Suprapubic skin (tissue), 4 donors: Measurements from ENCODE around the gene TTC39A. TPM values are rescaled to one million over a fixed set of nuclear protein-coding genes. Genes with fewer than 3 reads are reported as not detected.
A peak's percentile ranks its signal among the peaks of the same experiment; 100 is the strongest.

ENCODE experiments used
- DNase-seq, 2 donors: peaks; one replicate each; pipeline ENCODE4 v3.0.0-alpha.2; 2019; ENCODE audit warnings: low spot score in 2 of 2
- H3K27ac ChIP-seq: fragments of 200-600 bp; sonication (generic); one replicate; pipeline ENCODE4 v1.5.1; 2019
- H3K27me3 ChIP-seq: fragments of 200-600 bp; sonication (generic); one replicate; pipeline ENCODE4 v1.5.1; 2019
- H3K36me3 ChIP-seq: fragments of 200-600 bp; sonication (generic); one replicate; pipeline ENCODE4 v1.5.1; 2019
- H3K4me1 ChIP-seq: fragments of 200-600 bp; sonication (generic); one replicate; pipeline ENCODE4 v1.5.1; 2019
- H3K4me3 ChIP-seq: fragments of 200-600 bp; sonication (generic); one replicate; pipeline ENCODE4 v1.5.1; 2019; ENCODE audit warnings: mild to moderate bottlenecking
- H3K9me3 ChIP-seq: fragments of 200-600 bp; sonication (generic); one replicate; pipeline ENCODE4 v1.5.1; 2019
- EP300 ChIP-seq: sonication (generic); formaldehyde crosslinking; IDR thresholded peaks from one replicate; pipeline ENCODE4 v1.6.1; 2017; ENCODE audit warnings: antibody characterized with exemption
- POLR2A ChIP-seq, 2 donors: fragments of 450-650 bp; IDR thresholded peaks; one replicate each; pipeline ENCODE4 v1.6.1; 2017; ENCODE audit warnings: antibody characterized with exemption in 2 of 2, mild to moderate bottlenecking in 2 of 2, moderate library complexity in 2 of 2
- POLR2AphosphoS5 ChIP-seq, 3 donors: sonication (generic); formaldehyde crosslinking; IDR thresholded peaks; one replicate each; pipeline ENCODE4 v1.6.1; 2017; ENCODE audit warnings: antibody characterized with exemption in 3 of 3
- WGBS: methylation state at CpG from one replicate; pipeline ENCODE4 v1.1.5; 2018; 5-methylcytosine and 5-hydroxymethylcytosine counted together
- total RNA-seq, 4 donors: library from RNA; depleted of rRNA; stranded (reverse); fragments of >200 nt; gene quantifications; one replicate each; pipeline ENCODE4 v1.1.0, GENCODE V29; 2016
- TF ChIP-seq, protein P1 (sequence below), 2 donors: fragments of 200-600 bp in 1 of 2; fragments of 450-650 bp in 1 of 2; sonication (generic) in 1 of 2; IDR thresholded peaks; one replicate each; pipeline ENCODE4 v1.5.1; 2016 to 2019; ENCODE audit warnings: antibody characterized with exemption in 2 of 2, mild to moderate bottlenecking in 1 of 2, moderate library complexity in 1 of 2

The TTC39A gene
- total RNA-seq, 4 donors from 2014 or later = 9.4 to 16.3 (median 13.1) TPM

DNA sequence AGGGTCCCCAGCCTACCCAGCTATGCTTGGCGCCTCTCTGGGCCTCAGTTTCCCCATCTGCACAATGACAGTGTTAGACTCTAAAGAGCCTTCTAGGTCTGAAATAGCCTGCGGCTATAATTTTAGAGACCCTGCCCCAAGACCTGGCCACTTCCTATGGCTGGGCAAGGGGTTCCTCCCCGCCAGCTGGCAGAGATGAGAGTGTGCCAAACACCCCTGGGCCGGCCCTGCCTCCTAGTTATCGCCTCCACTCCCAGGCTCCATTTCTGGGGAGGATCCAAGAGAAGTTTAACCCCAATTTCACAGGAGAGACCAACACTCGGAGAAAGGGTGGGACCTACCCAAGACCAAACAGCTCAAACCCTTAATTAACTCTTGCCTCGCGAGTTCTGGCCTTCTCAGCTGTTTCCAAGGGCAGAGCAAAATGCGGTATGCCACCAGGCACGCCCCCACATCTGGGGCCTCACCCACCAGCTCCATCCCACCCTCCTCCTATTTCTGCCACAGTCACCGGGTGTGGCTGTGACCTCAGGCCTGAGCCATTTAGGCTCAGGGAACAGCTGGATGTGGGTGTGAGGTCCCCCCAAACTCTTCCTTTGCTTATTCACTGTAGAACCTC lies 35.7 kb downstream of the TTC39A start:
- no peak overlapping the region for H3K27ac ChIP-seq
- no peaks in the 10 kb centered on the region for H3K9me3 ChIP-seq
- DNase-seq = peak in 1 of 2 donors; percentile 65
- H3K4me3 ChIP-seq = no peak overlapping the region
- peaks cover 14% of the 10 kb centered on the region for H3K4me1 ChIP-seq
- H3K36me3 ChIP-seq = no peaks in the 10 kb centered on the region
- no peak for TF ChIP-seq EP300
- TF ChIP-seq POLR2A (IDR thresholded peaks at IDR 0.05) = no peak
- TF ChIP-seq, protein P1, sequence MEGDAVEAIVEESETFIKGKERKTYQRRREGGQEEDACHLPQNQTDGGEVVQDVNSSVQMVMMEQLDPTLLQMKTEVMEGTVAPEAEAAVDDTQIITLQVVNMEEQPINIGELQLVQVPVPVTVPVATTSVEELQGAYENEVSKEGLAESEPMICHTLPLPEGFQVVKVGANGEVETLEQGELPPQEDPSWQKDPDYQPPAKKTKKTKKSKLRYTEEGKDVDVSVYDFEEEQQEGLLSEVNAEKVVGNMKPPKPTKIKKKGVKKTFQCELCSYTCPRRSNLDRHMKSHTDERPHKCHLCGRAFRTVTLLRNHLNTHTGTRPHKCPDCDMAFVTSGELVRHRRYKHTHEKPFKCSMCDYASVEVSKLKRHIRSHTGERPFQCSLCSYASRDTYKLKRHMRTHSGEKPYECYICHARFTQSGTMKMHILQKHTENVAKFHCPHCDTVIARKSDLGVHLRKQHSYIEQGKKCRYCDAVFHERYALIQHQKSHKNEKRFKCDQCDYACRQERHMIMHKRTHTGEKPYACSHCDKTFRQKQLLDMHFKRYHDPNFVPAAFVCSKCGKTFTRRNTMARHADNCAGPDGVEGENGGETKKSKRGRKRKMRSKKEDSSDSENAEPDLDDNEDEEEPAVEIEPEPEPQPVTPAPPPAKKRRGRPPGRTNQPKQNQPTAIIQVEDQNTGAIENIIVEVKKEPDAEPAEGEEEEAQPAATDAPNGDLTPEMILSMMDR (IDR thresholded peaks at IDR 0.05) = no peak
- TF ChIP-seq POLR2AphosphoS5 (IDR thresholded peaks at IDR 0.05) = no peak
- no peaks in the 10 kb centered on the region for H3K27me3 ChIP-seq
- 63% methylated on average over 7 of the region's 11 CpGs for WGBS

DNA sequence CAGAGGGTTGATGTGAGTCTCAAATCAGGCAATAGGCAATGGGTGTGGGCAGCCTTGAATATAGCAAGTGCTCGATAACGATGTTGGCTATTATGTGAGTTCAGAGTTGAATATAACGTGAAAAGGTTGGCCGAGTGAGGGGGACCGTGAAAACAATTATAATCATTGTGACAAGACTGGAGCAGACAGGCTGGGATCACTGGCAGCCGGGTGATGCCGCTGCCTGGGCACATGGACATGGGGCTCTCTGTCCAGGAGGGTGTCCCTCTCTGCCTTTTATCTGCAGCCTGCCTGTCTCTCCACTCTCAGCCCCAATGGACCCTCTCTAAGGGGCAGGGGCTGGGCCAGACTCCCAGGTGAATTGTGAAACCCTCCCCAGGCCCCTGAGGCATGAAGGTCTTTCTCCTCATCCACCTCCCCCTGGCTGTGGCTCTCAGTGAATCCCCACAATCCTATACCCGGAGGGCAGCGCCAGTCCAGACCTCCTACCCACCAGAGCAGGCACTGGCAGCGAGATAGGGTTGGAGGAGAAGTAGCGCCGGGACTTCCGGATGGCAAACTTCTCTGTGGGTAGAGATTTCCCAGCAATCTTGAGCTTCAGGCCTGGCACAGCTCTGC lies 36.4 kb downstream of the TTC39A start:
- Histone ChIP-seq H3K4me3 (no peak overlapping the region), H3K27ac (no peak overlapping the region), H3K27me3 (no peaks in the 10 kb centered on the region), H3K9me3 (no peaks in the 10 kb centered on the region), H3K36me3 (no peaks in the 10 kb centered on the region), H3K4me1 (peaks cover 14% of the 10 kb centered on the region)
- TF ChIP-seq, protein P1 (IDR thresholded peaks at IDR 0.05) = no peak
- TF ChIP-seq POLR2A (IDR thresholded peaks at IDR 0.05) (no peak), EP300 (no peak), POLR2AphosphoS5 (IDR thresholded peaks at IDR 0.05) (no peak)
- WGBS = 90% methylated on average over 13 of the region's 13 CpGs
- DNase-seq = peak in 1 of 2 donors; percentile 57

DNA sequence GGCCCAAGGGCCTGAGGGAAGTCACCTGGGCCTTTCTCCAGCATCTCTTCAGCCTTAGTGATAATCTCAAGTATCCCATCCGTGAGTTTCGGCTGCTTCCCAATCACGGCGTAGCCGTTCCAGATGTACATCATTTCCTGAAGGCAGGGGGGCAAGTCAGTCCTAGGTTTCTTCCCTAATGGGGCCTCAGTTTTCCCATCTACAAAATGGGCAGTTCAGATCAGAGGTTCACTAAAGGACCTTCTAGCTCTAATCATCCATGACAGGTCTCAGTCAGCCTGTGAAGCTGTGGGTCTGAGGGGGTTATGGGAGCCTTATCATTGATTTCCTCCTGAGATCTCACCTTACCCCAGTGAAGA lies 39.9 kb downstream of the TTC39A start:
- WGBS = 100% methylated on average over 5 of the region's 5 CpGs

DNA sequence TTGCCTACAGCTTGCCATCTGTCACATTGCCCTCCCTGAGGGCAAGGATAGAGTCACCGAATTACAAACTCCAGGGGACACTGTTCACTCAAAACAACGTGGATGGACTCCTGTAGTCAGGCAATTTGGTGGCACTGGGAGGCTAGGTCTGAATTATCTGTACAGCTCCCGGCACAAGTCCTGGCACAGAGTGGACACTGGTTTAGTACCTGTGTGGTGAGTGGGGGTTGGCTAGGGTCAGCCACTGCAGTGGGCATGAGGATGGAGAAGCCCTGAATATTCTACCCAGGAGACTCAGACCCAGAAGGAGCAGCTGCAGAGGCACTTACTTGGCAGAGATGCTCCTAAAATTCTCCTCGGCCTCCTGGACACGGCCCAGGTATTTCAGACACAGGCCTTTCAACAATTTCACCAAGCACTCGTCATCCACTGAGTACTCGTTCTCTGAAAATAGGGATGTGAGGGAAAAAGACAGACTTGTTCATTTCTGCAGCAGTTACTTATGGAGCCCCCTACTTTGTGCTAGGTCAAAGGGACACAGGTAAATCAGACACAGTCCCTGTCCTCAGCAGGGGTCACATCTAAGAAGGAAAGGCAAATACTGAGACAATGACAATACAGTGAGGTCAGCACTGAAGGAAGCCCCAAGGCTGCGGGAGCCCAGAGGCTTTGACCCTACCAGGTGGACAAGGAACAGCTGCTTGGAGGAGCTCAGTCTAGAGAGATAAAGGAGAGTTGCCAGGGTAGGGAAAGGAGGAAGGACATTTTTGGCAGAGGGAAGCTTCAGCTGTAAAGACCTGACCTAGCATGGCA lies 40.5 kb downstream of the TTC39A start:
- Histone ChIP-seq H3K4me3 (no peak overlapping the region), H3K27me3 (no peaks in the 10 kb centered on the region), H3K27ac (no peak overlapping the region), H3K4me1 (no peaks in the 10 kb centered on the region), H3K9me3 (no peaks in the 10 kb centered on the region), H3K36me3 (peaks cover 4% of the 10 kb centered on the region)
- 93% methylated on average over 8 of the region's 8 CpGs for WGBS
- no peak for DNase-seq
- TF ChIP-seq, protein P1 (IDR thresholded peaks at IDR 0.05) = no peak
- TF ChIP-seq POLR2A (IDR thresholded peaks at IDR 0.05) (no peak), POLR2AphosphoS5 (IDR thresholded peaks at IDR 0.05) (no peak), EP300 (no peak)

More for the DNA sequence above, 39.9 kb downstream of the TTC39A start:
- TF ChIP-seq POLR2AphosphoS5 (IDR thresholded peaks at IDR 0.05) (no peak), EP300 (no peak), POLR2A (IDR thresholded peaks at IDR 0.05) (no peak)
- TF ChIP-seq, protein P1 (IDR thresholded peaks at IDR 0.05) = no peak
- Histone ChIP-seq H3K27ac (no peak overlapping the region), H3K9me3 (no peaks in the 10 kb centered on the region), H3K36me3 (peaks cover 4% of the 10 kb centered on the region), H3K4me1 (no peaks in the 10 kb centered on the region), H3K27me3 (no peaks in the 10 kb centered on the region), H3K4me3 (no peak overlapping the region)
- no peak for DNase-seq

DNA sequence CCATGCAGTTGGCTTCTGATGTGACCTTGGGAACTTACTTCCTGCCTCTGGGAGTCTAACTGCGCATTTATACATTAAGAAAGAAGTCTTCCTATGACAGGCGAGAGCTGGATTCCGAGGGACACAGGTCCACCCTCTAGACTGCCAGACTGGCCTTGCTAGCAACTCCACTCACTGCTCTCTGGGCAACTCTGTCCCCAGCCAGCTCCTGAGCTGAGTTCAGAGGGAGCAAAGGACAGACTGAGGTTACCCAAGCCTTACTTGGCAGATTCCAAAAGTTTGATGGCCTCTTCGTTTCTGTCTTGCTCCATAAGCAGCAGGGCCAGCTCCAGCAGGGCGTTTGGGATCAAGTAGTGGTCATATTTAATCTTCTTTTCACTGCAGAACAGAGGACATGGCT lies 41.8 kb downstream of the TTC39A start:
- H3K27me3 ChIP-seq = no peaks in the 10 kb centered on the region
- WGBS = 91% methylated on average over 5 of the region's 5 CpGs
- H3K36me3 ChIP-seq = peaks cover 4% of the 10 kb centered on the region
- no peak for DNase-seq
- TF ChIP-seq POLR2A (IDR thresholded peaks at IDR 0.05) (no peak), POLR2AphosphoS5 (IDR thresholded peaks at IDR 0.05) (no peak), EP300 (no peak)
- TF ChIP-seq, protein P1 (IDR thresholded peaks at IDR 0.05) = no peak
- H3K4me1 ChIP-seq = no peaks in the 10 kb centered on the region
- no peak overlapping the region for H3K4me3 ChIP-seq
- H3K9me3 ChIP-seq = no peaks in the 10 kb centered on the region
- no peak overlapping the region for H3K27ac ChIP-seq
